H1 (cell line): ENCODE results near the gene NOL4L. TPM values are rescaled to one million over a fixed set of nuclear protein-coding genes. Genes with fewer than 3 reads are reported as not detected.

ENCODE experiments used
- CHD1 ChIP-seq: IDR thresholded peaks from 2 replicates; pipeline ENCODE4 v1.6.1; 2012; ENCODE audit warnings: low read depth, low read length, improper control_type of control experiment
- CTCF ChIP-seq, 3 experiments: IDR thresholded peaks; 1 replicate in 2 of 3; 2 replicates in 1 of 3; pipeline versions ENCODE4 v1.5.1 to v1.6.1; 2011; ENCODE audit warnings: low read length in 3 of 3, mild to moderate bottlenecking in 3 of 3, inconsistent platforms in 2 of 3, low read depth in 1 of 3, moderate library complexity in 1 of 3; ENCODE audit not compliant: insufficient read depth in 1 of 3; ENCODE audit errors: control extremely low read depth in 1 of 3
- GTF2F1 ChIP-seq: IDR thresholded peaks from 2 replicates; pipeline ENCODE4 v1.6.1; 2012; ENCODE audit warnings: low read depth, low read length, improper control_type of control experiment, borderline replicate concordance
- POLR2A ChIP-seq, 2 experiments: IDR thresholded peaks; 1 replicate in 1 of 2; 2 replicates in 1 of 2; pipeline ENCODE4 v1.6.1; 2011; ENCODE audit warnings: low read depth in 2 of 2, low read length in 2 of 2, mild to moderate bottlenecking in 2 of 2; ENCODE audit errors: control extremely low read depth in 1 of 2
- SIN3A ChIP-seq, 2 experiments: IDR thresholded peaks in 1 of 2; conservative IDR thresholded peaks in 1 of 2; 2 replicates each; pipeline ENCODE4 v1.6.1; 2011 to 2012; ENCODE audit warnings: low read length in 2 of 2, improper control_type of control experiment in 1 of 2, low read depth in 1 of 2, mild to moderate bottlenecking in 1 of 2
- polyA plus RNA-seq, 7 experiments: library from polyadenylated mRNA; depleted of rRNA in 3 of 7; stranded (reverse) in 5 of 7; unstranded in 2 of 7; fragments of >200 nt in 5 of 7; fragments of 200-250 nt in 2 of 7; gene quantifications; 1 replicate in 5 of 7; 2 replicates in 1 of 7; 4 replicates in 1 of 7; pipeline versions ENCODE4 v1.2.1 to v1.2.3, GENCODE V29; 2011 to 2013; ENCODE audit warnings: missing spikeins in 2 of 7, mixed read lengths in 2 of 7
- total RNA-seq: library from RNA; stranded (reverse); fragmentation: NEBNext Ultra II Directional; extraction: Animal tissue kit (Norgen Biotek cat#: 25700); gene quantifications from 2 replicates; pipeline ENCODE4 v1.2.1, GENCODE V29; 2021
- TF ChIP-seq, protein P1 (sequence below): fragments of 300-600 bp; sonication (generic); IDR thresholded peaks from 2 replicates; pipeline ENCODE4 v1.7.1; 2012; ENCODE audit warnings: low read length, moderate library complexity, mild to moderate bottlenecking, inconsistent platforms; ENCODE audit not compliant: insufficient replicate concordance
- TF ChIP-seq, protein P2 (sequence below): IDR thresholded peaks from 2 replicates; pipeline ENCODE4 v1.6.1; 2012; ENCODE audit warnings: inconsistent platforms

Gene NOL4L
- total and polyA plus RNA-seq, 2 of the 8 experiments (the other 6 are each of a cell fraction or from before 2014, with no cell fraction given), result 15.3 to 23.7 TPM

GRCh38 chr20:32517914-32518592 lies 67.1 kb downstream of the NOL4L start (continued):
- TF ChIP-seq, protein P1, sequence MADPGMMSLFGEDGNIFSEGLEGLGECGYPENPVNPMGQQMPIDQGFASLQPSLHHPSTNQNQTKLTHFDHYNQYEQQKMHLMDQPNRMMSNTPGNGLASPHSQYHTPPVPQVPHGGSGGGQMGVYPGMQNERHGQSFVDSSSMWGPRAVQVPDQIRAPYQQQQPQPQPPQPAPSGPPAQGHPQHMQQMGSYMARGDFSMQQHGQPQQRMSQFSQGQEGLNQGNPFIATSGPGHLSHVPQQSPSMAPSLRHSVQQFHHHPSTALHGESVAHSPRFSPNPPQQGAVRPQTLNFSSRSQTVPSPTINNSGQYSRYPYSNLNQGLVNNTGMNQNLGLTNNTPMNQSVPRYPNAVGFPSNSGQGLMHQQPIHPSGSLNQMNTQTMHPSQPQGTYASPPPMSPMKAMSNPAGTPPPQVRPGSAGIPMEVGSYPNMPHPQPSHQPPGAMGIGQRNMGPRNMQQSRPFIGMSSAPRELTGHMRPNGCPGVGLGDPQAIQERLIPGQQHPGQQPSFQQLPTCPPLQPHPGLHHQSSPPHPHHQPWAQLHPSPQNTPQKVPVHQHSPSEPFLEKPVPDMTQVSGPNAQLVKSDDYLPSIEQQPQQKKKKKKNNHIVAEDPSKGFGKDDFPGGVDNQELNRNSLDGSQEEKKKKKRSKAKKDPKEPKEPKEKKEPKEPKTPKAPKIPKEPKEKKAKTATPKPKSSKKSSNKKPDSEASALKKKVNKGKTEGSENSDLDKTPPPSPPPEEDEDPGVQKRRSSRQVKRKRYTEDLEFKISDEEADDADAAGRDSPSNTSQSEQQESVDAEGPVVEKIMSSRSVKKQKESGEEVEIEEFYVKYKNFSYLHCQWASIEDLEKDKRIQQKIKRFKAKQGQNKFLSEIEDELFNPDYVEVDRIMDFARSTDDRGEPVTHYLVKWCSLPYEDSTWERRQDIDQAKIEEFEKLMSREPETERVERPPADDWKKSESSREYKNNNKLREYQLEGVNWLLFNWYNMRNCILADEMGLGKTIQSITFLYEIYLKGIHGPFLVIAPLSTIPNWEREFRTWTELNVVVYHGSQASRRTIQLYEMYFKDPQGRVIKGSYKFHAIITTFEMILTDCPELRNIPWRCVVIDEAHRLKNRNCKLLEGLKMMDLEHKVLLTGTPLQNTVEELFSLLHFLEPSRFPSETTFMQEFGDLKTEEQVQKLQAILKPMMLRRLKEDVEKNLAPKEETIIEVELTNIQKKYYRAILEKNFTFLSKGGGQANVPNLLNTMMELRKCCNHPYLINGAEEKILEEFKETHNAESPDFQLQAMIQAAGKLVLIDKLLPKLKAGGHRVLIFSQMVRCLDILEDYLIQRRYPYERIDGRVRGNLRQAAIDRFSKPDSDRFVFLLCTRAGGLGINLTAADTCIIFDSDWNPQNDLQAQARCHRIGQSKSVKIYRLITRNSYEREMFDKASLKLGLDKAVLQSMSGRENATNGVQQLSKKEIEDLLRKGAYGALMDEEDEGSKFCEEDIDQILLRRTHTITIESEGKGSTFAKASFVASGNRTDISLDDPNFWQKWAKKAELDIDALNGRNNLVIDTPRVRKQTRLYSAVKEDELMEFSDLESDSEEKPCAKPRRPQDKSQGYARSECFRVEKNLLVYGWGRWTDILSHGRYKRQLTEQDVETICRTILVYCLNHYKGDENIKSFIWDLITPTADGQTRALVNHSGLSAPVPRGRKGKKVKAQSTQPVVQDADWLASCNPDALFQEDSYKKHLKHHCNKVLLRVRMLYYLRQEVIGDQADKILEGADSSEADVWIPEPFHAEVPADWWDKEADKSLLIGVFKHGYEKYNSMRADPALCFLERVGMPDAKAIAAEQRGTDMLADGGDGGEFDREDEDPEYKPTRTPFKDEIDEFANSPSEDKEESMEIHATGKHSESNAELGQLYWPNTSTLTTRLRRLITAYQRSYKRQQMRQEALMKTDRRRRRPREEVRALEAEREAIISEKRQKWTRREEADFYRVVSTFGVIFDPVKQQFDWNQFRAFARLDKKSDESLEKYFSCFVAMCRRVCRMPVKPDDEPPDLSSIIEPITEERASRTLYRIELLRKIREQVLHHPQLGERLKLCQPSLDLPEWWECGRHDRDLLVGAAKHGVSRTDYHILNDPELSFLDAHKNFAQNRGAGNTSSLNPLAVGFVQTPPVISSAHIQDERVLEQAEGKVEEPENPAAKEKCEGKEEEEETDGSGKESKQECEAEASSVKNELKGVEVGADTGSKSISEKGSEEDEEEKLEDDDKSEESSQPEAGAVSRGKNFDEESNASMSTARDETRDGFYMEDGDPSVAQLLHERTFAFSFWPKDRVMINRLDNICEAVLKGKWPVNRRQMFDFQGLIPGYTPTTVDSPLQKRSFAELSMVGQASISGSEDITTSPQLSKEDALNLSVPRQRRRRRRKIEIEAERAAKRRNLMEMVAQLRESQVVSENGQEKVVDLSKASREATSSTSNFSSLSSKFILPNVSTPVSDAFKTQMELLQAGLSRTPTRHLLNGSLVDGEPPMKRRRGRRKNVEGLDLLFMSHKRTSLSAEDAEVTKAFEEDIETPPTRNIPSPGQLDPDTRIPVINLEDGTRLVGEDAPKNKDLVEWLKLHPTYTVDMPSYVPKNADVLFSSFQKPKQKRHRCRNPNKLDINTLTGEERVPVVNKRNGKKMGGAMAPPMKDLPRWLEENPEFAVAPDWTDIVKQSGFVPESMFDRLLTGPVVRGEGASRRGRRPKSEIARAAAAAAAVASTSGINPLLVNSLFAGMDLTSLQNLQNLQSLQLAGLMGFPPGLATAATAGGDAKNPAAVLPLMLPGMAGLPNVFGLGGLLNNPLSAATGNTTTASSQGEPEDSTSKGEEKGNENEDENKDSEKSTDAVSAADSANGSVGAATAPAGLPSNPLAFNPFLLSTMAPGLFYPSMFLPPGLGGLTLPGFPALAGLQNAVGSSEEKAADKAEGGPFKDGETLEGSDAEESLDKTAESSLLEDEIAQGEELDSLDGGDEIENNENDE, result no peak
- TF ChIP-seq GTF2F1, result no peak
- no peak for TF ChIP-seq CHD1
- no peak for TF ChIP-seq CTCF (IDR thresholded peaks at IDR 0.05; ENCODE audit: control extremely low read depth in 1 of 3, insufficient read depth in 1 of 3, low read depth in 1 of 3, low read length in 3 of 3)
- TF ChIP-seq, protein P2, sequence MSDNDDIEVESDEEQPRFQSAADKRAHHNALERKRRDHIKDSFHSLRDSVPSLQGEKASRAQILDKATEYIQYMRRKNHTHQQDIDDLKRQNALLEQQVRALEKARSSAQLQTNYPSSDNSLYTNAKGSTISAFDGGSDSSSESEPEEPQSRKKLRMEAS, result no peak
- TF ChIP-seq SIN3A (conservative IDR thresholded peaks at IDR 0.05 in 1 of 2, IDR thresholded peaks at IDR 0.05 in 1 of 2; ENCODE audit: low read depth in 1 of 2, low read length in 2 of 2), result no peak
- TF ChIP-seq POLR2A (IDR thresholded peaks at IDR 0.05; ENCODE audit: control extremely low read depth in 1 of 2, low read depth in 2 of 2, low read length in 2 of 2), result no peak
